SK-N-SH (cell line): ENCODE results near the gene EPHA5.

ENCODE experiments used
- FOXJ3 ChIP-seq: sonication (generic); formaldehyde crosslinking; IDR thresholded peaks from 2 replicates; pipeline ENCODE4 v1.5.1; 2020; ENCODE audit warnings: mild to moderate bottlenecking, missing genetic modification reagents
- RFX5 ChIP-seq: IDR thresholded peaks from 2 replicates; pipeline ENCODE4 v1.6.1; 2012; ENCODE audit warnings: mild to moderate bottlenecking, improper control_type of control experiment, low read length
- TF ChIP-seq, protein P1 (sequence below): fragments of 200-600 bp; sonication (generic); IDR thresholded peaks from 2 replicates; pipeline ENCODE4 v1.6.1; 2017; ENCODE audit warnings: antibody characterized with exemption, mild to moderate bottlenecking, moderate library complexity

DNA sequence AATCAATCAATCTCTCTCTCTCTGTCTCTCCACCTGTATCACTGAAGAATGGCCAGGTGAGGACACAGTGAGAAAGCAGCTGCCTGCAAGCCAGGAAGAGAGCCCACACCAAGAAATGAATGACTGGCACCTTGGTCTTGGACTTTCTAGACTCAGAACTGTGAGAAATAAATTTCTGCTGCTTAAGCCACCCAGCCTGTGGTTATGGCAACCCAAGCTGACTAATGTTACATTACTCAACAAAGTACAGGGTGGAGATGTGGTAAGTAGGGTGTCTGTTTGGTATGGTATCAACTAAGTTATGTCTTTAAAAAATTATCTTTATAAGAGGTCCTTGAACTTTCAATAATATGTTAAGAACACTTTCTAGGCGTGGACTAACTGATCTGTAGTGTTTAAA lies 159.3 kb downstream of the EPHA5 start:
- TF ChIP-seq, protein P1, sequence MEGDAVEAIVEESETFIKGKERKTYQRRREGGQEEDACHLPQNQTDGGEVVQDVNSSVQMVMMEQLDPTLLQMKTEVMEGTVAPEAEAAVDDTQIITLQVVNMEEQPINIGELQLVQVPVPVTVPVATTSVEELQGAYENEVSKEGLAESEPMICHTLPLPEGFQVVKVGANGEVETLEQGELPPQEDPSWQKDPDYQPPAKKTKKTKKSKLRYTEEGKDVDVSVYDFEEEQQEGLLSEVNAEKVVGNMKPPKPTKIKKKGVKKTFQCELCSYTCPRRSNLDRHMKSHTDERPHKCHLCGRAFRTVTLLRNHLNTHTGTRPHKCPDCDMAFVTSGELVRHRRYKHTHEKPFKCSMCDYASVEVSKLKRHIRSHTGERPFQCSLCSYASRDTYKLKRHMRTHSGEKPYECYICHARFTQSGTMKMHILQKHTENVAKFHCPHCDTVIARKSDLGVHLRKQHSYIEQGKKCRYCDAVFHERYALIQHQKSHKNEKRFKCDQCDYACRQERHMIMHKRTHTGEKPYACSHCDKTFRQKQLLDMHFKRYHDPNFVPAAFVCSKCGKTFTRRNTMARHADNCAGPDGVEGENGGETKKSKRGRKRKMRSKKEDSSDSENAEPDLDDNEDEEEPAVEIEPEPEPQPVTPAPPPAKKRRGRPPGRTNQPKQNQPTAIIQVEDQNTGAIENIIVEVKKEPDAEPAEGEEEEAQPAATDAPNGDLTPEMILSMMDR: no peak
- TF ChIP-seq RFX5: no peak
- TF ChIP-seq FOXJ3 (CRISPR knock-in tag): no peak
